PFSK-1 (cell line): ENCODE results near the gene ZCCHC8.

Experiments used
- POLR2AphosphoS5 ChIP-seq: IDR thresholded peaks from 2 replicates; pipeline ENCODE4 v1.6.1; 2012; ENCODE audit warnings: low read depth, mild to moderate bottlenecking, control low read depth, low read length, moderate library complexity
- SIN3A ChIP-seq: IDR thresholded peaks from 2 replicates; pipeline ENCODE4 v1.6.1; 2012; ENCODE audit warnings: mild to moderate bottlenecking, low read length, moderate library complexity, borderline replicate concordance; ENCODE audit not compliant: insufficient read depth
- TF ChIP-seq, protein P1 (sequence below), 2 experiments: IDR thresholded peaks; 2 replicates each; pipeline versions ENCODE4 v1.6.1 to v1.8.0; 2011 to 2012; ENCODE audit warnings: low read depth in 2 of 2, low read length in 2 of 2, control low read depth in 1 of 2, inconsistent platforms in 1 of 2, mild to moderate bottlenecking in 1 of 2, moderate library complexity in 1 of 2; ENCODE audit not compliant: insufficient read depth in 1 of 2

DNA sequence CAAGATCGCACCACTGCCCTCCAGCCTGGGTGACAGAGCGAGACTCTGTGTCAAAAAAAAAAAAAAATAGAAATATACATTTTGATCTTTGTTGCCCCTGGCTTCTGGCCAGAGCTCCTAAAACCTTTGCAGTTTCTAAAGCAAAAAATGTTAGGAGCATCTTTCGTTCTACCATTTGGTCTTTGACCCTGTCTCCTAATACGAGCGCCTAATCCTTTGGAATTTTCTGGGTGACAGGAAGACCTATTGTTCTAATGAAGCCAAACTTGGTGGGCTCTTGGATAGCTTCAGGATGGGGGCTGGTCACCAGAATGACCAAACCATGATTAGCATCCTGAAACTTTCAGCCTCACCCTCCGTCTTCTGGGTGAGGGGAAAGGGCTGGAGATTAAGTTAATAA is 46.0 kb downstream of the ZCCHC8 start:
- no peak for TF ChIP-seq SIN3A
- no peak for TF ChIP-seq POLR2AphosphoS5
- TF ChIP-seq, protein P1, sequence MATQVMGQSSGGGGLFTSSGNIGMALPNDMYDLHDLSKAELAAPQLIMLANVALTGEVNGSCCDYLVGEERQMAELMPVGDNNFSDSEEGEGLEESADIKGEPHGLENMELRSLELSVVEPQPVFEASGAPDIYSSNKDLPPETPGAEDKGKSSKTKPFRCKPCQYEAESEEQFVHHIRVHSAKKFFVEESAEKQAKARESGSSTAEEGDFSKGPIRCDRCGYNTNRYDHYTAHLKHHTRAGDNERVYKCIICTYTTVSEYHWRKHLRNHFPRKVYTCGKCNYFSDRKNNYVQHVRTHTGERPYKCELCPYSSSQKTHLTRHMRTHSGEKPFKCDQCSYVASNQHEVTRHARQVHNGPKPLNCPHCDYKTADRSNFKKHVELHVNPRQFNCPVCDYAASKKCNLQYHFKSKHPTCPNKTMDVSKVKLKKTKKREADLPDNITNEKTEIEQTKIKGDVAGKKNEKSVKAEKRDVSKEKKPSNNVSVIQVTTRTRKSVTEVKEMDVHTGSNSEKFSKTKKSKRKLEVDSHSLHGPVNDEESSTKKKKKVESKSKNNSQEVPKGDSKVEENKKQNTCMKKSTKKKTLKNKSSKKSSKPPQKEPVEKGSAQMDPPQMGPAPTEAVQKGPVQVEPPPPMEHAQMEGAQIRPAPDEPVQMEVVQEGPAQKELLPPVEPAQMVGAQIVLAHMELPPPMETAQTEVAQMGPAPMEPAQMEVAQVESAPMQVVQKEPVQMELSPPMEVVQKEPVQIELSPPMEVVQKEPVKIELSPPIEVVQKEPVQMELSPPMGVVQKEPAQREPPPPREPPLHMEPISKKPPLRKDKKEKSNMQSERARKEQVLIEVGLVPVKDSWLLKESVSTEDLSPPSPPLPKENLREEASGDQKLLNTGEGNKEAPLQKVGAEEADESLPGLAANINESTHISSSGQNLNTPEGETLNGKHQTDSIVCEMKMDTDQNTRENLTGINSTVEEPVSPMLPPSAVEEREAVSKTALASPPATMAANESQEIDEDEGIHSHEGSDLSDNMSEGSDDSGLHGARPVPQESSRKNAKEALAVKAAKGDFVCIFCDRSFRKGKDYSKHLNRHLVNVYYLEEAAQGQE (IDR thresholded peaks at IDR 0.05; ENCODE audit: insufficient read depth in 1 of 2, low read depth in 2 of 2, low read length in 2 of 2): no peak
